GM06990 (cell line): ENCODE results near the gene ASAP2.

ENCODE experiments used
- DNase-seq: peaks from one replicate; pipeline ENCODE4 v3.0.0-alpha.2; 2011; ENCODE audit not compliant: insufficient read length; ENCODE audit errors: extremely low read depth
- H3K27me3 ChIP-seq: replicated peaks from 2 replicates; pipeline ENCODE4 v1.6.0; 2011; ENCODE audit warnings: low read length; ENCODE audit not compliant: control insufficient read depth, insufficient read depth
- H3K36me3 ChIP-seq: 2 replicates; pipeline ENCODE4 v1.5.1; 2011; ENCODE audit warnings: low read length; ENCODE audit not compliant: control insufficient read depth, insufficient read depth
- H3K4me3 ChIP-seq: replicated peaks from 2 replicates; pipeline ENCODE4 v1.5.1; 2011; ENCODE audit warnings: low read depth, mild to moderate bottlenecking, control low read depth, low read length
- CTCF ChIP-seq: IDR thresholded peaks from 2 replicates; pipeline ENCODE4 v1.5.1; 2011; ENCODE audit warnings: low read length, control low read depth, mild to moderate bottlenecking, inconsistent platforms; ENCODE audit not compliant: insufficient read depth, poor library complexity, severe bottlenecking

Gene ASAP2

GRCh38 chr2:9230881-9231280 is 24.3 kb downstream of the ASAP2 start:
- TF ChIP-seq CTCF: no peak
- Histone ChIP-seq H3K27me3 (peaks cover 3% of the 10 kb centered on the region), H3K4me3 (no peak overlapping the region), H3K36me3 (no peaks in the 10 kb centered on the region)
- DNase-seq: no peak

GRCh38 chr2:9231291-9232165 is 24.9 kb downstream of the ASAP2 start:
- TF ChIP-seq CTCF: no peak
- Histone ChIP-seq H3K36me3 (no peaks in the 10 kb centered on the region), H3K4me3 (no peak overlapping the region), H3K27me3 (peaks cover 3% of the 10 kb centered on the region)
- no peak for DNase-seq

GRCh38 chr2:9232166-9232479 is 25.5 kb downstream of the ASAP2 start:
- H3K4me3 ChIP-seq: no peak overlapping the region
- DNase-seq: no peak
- H3K36me3 ChIP-seq: no peaks in the 10 kb centered on the region
- TF ChIP-seq CTCF: no peak
- H3K27me3 ChIP-seq: peaks cover 2% of the 10 kb centered on the region

- DNase-seq: no peak
- no peak overlapping the region for H3K4me3 ChIP-seq
- TF ChIP-seq CTCF: no peak
- peaks cover 2% of the 10 kb centered on the region for H3K27me3 ChIP-seq
- no peaks in the 10 kb centered on the region for H3K36me3 ChIP-seq
Observed at GRCh38 chr2:9232886-9233285, 26.3 kb downstream of the ASAP2 start.

GRCh38 chr2:9234680-9235146 is 28.1 kb downstream of the ASAP2 start:
- DNase-seq: no peak
- Histone ChIP-seq H3K4me3 (no peak overlapping the region), H3K36me3 (no peaks in the 10 kb centered on the region), H3K27me3 (peaks cover 2% of the 10 kb centered on the region)
- no peak for TF ChIP-seq CTCF
